Neural progenitor cell (in vitro differentiated cells): ENCODE measurements around the gene SYT5.

ENCODE experiments used
- EZH2phosphoT487 ChIP-seq: fragments of 200-600 bp; sonication (generic); IDR thresholded peaks from 2 replicates; pipeline ENCODE4 v1.6.1; 2017; ENCODE audit warnings: antibody characterized with exemption
- TF ChIP-seq, protein P1 (sequence below): fragments of 200-600 bp; sonication (generic); IDR thresholded peaks from 2 replicates; pipeline ENCODE4 v1.5.1; 2017; ENCODE audit warnings: antibody characterized with exemption, mild to moderate bottlenecking

DNA sequence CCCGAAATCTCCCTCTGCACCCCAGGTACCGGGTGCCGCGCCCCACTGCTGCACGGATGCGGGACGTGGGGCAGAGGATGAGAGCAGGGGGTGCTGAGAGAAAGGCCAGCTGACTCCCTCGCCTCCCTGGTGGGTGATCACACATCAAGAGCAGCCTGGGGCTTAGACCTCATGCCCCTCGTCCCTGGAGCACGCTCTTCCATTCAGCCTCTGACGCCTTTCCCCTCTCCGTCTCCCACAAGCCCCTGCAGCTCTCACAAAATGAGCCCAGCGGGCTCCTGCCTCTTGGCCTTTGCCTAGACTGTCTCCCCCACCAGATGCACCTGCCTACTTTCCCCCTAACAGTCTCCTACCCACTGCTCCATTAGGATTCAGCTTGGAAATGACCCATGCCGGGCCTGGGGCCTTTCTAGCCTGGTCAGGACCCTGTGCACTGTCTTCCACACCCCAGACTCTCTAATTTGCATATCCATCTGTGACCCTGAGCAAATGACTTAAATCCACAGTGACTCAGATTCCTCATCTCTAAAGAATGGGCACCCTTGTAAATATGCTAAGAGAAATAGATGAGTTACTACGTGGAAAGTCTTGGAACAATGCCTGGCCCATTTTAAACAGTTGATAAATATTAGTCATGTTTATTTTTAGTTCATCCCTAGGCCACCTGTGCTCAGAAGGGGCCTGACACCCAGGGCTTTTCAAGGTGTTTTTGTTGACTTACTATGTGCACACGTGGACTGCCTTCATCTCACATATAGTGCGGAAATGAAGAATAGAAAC is 29.8 kb upstream of the SYT5 start:
- TF ChIP-seq, protein P1, sequence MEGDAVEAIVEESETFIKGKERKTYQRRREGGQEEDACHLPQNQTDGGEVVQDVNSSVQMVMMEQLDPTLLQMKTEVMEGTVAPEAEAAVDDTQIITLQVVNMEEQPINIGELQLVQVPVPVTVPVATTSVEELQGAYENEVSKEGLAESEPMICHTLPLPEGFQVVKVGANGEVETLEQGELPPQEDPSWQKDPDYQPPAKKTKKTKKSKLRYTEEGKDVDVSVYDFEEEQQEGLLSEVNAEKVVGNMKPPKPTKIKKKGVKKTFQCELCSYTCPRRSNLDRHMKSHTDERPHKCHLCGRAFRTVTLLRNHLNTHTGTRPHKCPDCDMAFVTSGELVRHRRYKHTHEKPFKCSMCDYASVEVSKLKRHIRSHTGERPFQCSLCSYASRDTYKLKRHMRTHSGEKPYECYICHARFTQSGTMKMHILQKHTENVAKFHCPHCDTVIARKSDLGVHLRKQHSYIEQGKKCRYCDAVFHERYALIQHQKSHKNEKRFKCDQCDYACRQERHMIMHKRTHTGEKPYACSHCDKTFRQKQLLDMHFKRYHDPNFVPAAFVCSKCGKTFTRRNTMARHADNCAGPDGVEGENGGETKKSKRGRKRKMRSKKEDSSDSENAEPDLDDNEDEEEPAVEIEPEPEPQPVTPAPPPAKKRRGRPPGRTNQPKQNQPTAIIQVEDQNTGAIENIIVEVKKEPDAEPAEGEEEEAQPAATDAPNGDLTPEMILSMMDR, result no peak
- TF ChIP-seq EZH2phosphoT487, result no peak
